Measurements from ENCODE around the gene ENTREP1. TPM values are rescaled to one million over a fixed set of nuclear protein-coding genes. Genes with fewer than 3 reads are reported as not detected.

ENTREP1 gene
- total and polyA plus RNA-seq, 2 experiments from 2014 or later = 5.7 to 10.0 TPM

GRCh38 chr9:69411931-69412740 lies 87.1 kb downstream of the ENTREP1 start (continued):
- TF ChIP-seq STAT1 (IDR thresholded peaks at IDR 0.05; ENCODE audit: unreplicated experiment) = no peak
- no peak for TF ChIP-seq JUNB (IDR thresholded peaks at IDR 0.05; ENCODE audit: unreplicated experiment)
- TF ChIP-seq EZH2phosphoT487 (IDR thresholded peaks at IDR 0.05; ENCODE audit: unreplicated experiment) = no peak

- peaks cover 17% of the 10 kb centered on the region; the same call in 1 of the 2 replicates for H3K4me1 ChIP-seq (ENCODE audit: insufficient read depth)
- H3K9me2 ChIP-seq (ENCODE audit: insufficient read depth) = no peaks in the 10 kb centered on the region
- peak overlapping the region; percentile 98 for H2AFZ ChIP-seq
- Mint-ChIP-seq H3K27me3 (ENCODE audit: insufficient read depth, low read depth, poor library complexity) (peaks cover 8% of the 10 kb centered on the region), H3K27ac (no peak overlapping the region), H3K4me1 (peaks cover 14% of the 10 kb centered on the region), H3K9me3 (peaks cover 7% of the 10 kb centered on the region; the same call in 2 of the 3 replicates), H3K36me3 (ENCODE audit: low read depth) (peaks cover 7% of the 10 kb centered on the region), H3K4me3 (no peak overlapping the region)
- H3K4me3 ChIP-seq = no peak overlapping the region
- no peaks in the 10 kb centered on the region for H3K36me3 ChIP-seq (ENCODE audit: insufficient read depth)
- H3K27ac ChIP-seq (ENCODE audit: low read depth) = no peak overlapping the region
- no peaks in the 10 kb centered on the region for H3K27me3 ChIP-seq (ENCODE audit: insufficient read depth)
- peak; percentile 90 for DNase-seq (ENCODE audit: low spot score)
- no peak overlapping the region for H3K4me2 ChIP-seq
- ATAC-seq = peak; percentile 99
- H3K79me2 ChIP-seq (replicated peaks; ENCODE audit: insufficient read depth) = no peaks in the 10 kb centered on the region
- no peak for TF ChIP-seq ETS1 (IDR thresholded peaks at IDR 0.05)
- no peak for TF ChIP-seq POLR2AphosphoS5 (IDR thresholded peaks at IDR 0.05; ENCODE audit: low read depth)
- TF ChIP-seq, protein P1, sequence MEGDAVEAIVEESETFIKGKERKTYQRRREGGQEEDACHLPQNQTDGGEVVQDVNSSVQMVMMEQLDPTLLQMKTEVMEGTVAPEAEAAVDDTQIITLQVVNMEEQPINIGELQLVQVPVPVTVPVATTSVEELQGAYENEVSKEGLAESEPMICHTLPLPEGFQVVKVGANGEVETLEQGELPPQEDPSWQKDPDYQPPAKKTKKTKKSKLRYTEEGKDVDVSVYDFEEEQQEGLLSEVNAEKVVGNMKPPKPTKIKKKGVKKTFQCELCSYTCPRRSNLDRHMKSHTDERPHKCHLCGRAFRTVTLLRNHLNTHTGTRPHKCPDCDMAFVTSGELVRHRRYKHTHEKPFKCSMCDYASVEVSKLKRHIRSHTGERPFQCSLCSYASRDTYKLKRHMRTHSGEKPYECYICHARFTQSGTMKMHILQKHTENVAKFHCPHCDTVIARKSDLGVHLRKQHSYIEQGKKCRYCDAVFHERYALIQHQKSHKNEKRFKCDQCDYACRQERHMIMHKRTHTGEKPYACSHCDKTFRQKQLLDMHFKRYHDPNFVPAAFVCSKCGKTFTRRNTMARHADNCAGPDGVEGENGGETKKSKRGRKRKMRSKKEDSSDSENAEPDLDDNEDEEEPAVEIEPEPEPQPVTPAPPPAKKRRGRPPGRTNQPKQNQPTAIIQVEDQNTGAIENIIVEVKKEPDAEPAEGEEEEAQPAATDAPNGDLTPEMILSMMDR (conservative IDR thresholded peaks at IDR 0.05; ENCODE audit: low read depth in 2 of 2) = peak; percentile 71 to 86
- TF ChIP-seq NANOG (IDR thresholded peaks at IDR 0.05; ENCODE audit: borderline replicate concordance) = no peak
- no peaks in the 10 kb centered on the region for H4K20me1 ChIP-seq (replicated peaks; ENCODE audit: insufficient read depth)
- H3F3A ChIP-seq (replicated peaks; ENCODE audit: low read depth) = 0 out of 2 replicates have a peak, but pooled peaks cover 5% of the 10 kb centered on the region
Observed at GRCh38 chr9:69412741-69413150, 87.7 kb downstream of the ENTREP1 start.

GRCh38 chr9:69420611-69421270 lies 95.7 kb downstream of the ENTREP1 start:
- Mint-ChIP-seq H3K36me3 (ENCODE audit: low read depth) (peaks cover 13% of the 10 kb centered on the region), H3K27ac (no peak overlapping the region), H3K4me1 (no peaks in the 10 kb centered on the region; the same call in 2 of the 3 replicates), H3K27me3 (ENCODE audit: insufficient read depth, low read depth, poor library complexity) (no peaks in the 10 kb centered on the region), H3K9me3 (peaks cover 26% of the 10 kb centered on the region), H3K4me3 (no peak overlapping the region)
- no peaks in the 10 kb centered on the region for H3K27me3 ChIP-seq (ENCODE audit: insufficient read depth)
- no peak overlapping the region for H3K4me3 ChIP-seq
- H3K4me2 ChIP-seq = no peak overlapping the region
- no peak for ATAC-seq
- no peaks in the 10 kb centered on the region for H3K9me2 ChIP-seq (ENCODE audit: insufficient read depth)
- H2AFZ ChIP-seq = no peak overlapping the region
- no peaks in the 10 kb centered on the region for H3F3A ChIP-seq (replicated peaks; ENCODE audit: low read depth)
- H3K4me1 ChIP-seq (ENCODE audit: insufficient read depth) = no peaks in the 10 kb centered on the region
- no peaks in the 10 kb centered on the region for H4K20me1 ChIP-seq (replicated peaks; ENCODE audit: insufficient read depth)
- DNase-seq (ENCODE audit: low spot score) = no peak
- H3K36me3 ChIP-seq (ENCODE audit: insufficient read depth) = no peaks in the 10 kb centered on the region; the same call in 1 of the 2 replicates
- H3K27ac ChIP-seq (ENCODE audit: low read depth) = no peak overlapping the region
- H3K79me2 ChIP-seq (replicated peaks; ENCODE audit: insufficient read depth) = no peaks in the 10 kb centered on the region
- TF ChIP-seq, protein P2, sequence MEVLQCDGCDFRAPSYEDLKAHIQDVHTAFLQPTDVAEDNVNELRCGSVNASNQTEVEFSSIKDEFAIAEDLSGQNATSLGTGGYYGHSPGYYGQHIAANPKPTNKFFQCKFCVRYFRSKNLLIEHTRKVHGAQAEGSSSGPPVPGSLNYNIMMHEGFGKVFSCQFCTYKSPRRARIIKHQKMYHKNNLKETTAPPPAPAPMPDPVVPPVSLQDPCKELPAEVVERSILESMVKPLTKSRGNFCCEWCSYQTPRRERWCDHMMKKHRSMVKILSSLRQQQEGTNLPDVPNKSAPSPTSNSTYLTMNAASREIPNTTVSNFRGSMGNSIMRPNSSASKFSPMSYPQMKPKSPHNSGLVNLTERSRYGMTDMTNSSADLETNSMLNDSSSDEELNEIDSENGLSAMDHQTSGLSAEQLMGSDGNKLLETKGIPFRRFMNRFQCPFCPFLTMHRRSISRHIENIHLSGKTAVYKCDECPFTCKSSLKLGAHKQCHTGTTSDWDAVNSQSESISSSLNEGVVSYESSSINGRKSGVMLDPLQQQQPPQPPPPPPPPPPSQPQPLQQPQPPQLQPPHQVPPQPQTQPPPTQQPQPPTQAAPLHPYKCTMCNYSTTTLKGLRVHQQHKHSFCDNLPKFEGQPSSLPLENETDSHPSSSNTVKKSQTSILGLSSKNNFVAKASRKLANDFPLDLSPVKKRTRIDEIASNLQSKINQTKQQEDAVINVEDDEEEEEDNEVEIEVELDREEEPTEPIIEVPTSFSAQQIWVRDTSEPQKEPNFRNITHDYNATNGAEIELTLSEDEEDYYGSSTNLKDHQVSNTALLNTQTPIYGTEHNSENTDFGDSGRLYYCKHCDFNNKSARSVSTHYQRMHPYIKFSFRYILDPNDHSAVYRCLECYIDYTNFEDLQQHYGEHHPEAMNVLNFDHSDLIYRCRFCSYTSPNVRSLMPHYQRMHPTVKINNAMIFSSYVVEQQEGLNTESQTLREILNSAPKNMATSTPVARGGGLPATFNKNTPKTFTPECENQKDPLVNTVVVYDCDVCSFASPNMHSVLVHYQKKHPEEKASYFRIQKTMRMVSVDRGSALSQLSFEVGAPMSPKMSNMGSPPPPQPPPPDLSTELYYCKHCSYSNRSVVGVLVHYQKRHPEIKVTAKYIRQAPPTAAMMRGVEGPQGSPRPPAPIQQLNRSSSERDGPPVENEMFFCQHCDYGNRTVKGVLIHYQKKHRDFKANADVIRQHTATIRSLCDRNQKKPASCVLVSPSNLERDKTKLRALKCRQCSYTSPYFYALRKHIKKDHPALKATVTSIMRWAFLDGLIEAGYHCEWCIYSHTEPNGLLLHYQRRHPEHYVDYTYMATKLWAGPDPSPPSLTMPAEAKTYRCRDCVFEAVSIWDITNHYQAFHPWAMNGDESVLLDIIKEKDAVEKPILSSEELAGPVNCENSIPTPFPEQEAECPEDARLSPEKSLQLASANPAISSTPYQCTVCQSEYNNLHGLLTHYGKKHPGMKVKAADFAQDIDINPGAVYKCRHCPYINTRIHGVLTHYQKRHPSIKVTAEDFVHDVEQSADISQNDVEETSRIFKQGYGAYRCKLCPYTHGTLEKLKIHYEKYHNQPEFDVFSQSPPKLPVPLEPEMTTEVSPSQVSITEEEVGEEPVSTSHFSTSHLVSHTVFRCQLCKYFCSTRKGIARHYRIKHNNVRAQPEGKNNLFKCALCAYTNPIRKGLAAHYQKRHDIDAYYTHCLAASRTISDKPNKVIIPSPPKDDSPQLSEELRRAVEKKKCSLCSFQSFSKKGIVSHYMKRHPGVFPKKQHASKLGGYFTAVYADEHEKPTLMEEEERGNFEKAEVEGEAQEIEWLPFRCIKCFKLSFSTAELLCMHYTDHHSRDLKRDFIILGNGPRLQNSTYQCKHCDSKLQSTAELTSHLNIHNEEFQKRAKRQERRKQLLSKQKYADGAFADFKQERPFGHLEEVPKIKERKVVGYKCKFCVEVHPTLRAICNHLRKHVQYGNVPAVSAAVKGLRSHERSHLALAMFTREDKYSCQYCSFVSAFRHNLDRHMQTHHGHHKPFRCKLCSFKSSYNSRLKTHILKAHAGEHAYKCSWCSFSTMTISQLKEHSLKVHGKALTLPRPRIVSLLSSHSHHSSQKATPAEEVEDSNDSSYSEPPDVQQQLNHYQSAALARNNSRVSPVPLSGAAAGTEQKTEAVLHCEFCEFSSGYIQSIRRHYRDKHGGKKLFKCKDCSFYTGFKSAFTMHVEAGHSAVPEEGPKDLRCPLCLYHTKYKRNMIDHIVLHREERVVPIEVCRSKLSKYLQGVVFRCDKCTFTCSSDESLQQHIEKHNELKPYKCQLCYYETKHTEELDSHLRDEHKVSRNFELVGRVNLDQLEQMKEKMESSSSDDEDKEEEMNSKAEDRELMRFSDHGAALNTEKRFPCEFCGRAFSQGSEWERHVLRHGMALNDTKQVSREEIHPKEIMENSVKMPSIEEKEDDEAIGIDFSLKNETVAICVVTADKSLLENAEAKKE (CRISPR knock-in tag; IDR thresholded peaks at IDR 0.05) = no peak

Measured in GM23338 (cell line).